GM19238 (cell line): ENCODE measurements around the gene ANGPT4.

Experiments used
- DNase-seq: peaks from one replicate; pipeline ENCODE4 v3.0.0; 2011; ENCODE audit warnings: low spot score; ENCODE audit not compliant: insufficient read length

ANGPT4 gene

DNA sequence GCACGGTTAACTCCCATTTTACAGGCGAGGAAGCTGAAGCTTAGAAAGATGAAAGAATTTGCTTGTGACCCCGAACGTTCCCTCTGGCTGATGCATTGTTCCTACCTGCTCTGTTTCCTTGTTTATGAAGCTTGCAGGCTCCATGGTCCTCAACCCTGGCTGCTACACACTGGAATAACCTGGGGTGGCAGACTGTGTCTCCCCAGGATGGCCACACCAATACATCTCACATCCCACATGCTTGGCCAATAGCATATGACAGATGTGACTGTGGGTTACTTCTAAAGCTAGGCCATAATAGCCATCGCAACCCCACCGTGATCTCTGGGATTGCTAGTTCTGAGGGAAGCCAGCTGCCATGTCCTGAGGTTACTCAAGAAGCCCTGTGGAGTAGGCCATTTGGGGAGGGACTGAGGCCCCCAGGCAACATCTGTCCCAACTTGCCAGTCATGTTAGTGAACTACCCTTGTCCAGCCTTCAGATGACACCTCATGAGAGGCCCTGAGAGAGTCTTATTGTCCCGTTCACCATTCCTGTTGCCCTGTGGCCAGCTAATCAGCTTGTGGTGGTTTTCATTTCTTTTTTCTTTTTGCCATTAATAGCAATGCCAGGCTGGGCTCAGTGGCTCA is 89.3 kb downstream of the ANGPT4 start:
- no peak for DNase-seq

DNA sequence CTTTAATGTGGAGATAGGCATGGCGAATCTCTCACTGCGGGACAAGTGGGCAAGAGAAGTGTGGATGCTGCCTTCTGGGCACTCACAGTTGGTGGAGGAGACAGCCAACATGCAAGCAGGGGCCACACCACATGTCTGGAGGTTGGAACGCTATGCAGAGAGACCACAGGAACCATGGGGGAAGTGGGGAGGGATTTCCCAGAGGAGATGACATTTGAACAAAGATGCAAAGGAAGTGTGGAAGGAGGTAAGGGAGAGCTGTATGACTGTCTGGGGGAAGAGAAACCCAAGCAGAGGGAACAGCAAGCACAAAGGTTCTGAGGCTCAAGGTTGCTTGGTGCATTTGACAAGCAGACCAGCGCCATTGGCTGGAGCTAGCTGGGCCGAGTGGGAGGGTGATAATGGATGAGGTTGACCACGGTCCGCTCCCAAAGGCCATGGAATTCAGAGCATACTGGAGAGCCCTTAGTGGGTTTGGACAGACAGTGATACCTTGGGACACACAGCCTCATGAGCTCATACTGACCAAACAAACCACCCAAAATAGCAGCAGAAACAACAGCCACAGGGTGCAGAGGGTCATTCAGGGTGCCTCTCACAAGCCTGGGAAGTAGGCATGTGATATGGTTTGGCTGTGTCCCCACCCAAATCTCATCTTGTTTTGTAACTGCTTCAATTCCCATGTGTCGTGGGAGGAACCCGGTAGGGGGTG is 90.3 kb downstream of the ANGPT4 start:
- no peak for DNase-seq

DNA sequence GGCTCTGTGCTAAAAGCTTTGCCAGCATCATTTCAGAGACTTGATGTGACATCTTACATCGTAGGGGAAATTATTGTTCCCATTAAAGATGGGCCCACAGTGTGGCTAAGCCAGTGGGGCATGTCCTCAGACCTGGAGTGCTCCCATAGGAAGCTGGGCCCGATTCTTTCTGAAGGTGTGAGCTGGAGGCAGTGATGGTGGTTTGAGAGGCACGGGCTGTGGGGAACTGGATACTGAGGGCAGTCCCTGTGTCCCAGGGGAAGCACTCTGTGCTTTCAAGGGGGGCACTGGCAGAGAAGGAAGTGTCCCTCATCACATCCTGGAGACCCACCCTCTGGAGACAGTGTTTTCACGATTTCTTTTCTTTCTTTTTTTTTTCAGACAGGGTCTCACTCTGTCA is 91.2 kb downstream of the ANGPT4 start:
- DNase-seq = no peak

DNA sequence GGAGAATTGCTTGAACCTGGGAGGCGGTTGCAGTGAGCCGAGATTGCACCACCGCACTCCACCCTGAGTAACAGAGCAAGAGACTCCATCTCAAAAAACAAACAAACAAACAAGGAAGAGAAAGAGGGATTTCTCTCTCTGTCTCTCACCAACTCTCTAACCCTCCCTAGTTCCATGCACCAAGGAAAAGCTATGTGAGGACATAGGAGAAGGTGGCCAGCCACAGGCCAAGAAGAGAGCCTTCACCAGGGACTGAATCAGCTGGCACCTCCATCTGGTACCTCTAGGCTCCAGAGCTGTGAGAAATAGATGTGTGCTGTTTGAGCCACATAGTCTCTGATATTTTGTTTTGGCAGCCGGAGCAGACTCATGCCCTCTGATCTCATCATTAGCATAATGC is 91.6 kb downstream of the ANGPT4 start:
- no peak for DNase-seq

DNA sequence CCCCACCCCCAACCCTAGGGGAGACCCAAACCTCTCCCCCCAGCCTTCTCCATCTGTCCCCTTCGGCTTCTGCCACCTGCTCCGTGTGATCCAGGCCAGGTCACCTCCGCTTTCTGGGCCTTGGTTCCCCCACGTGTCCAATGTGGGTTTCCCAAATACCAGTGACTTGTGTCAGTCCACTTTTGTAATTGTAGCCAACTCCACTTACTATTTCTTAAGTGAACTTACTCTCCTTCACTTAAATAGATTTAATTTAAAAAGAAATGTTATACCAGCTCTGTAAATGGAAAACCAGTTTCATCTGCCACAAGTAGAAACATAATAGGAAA is 92.6 kb downstream of the ANGPT4 start:
- no peak for DNase-seq

DNA sequence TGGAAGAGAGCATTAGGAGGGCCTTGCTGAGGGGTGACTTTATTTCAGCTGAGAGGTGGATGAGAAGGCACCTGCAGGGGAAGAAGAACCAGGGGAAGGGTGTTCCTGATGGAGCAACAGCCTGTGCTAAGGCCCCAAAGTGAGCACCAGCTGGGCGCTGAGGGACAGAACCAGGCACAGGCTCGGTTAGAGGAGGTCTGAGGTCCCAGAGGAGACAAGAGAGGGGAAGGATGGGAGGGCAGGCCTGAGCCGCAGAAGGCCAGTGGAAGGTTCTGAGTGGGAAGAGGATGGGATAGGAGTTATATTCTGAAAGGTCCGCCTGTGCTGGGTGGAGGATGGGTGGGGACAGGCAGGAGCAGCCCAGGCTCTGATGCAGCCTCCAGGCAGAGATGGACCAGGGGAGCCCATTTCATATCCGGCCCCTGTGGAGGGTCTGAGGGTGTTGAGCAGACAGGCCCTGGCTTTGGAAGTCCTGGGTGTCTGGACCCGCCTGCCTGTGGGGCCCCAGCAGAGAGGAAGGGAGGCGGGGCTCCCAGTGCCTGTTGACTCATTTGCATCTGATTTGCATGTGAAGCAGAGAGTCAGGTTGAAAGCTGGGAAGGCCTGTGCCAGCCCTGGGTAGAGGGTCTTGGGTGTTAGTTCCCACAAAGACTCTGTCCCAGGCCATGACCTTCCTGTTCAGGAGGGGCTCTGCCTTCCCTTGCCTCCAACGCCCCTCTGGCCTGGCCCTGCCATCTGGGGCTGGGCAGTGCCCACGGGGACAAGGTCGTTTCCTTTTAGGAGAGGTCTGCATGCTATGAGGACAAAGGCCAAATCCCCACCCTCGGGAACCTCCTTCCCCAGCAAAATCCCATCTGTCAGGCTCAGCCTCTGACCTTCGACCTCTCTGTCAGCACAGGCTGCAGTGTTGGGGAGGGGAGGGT is 93.2 kb downstream of the ANGPT4 start:
- no peak for DNase-seq

DNA sequence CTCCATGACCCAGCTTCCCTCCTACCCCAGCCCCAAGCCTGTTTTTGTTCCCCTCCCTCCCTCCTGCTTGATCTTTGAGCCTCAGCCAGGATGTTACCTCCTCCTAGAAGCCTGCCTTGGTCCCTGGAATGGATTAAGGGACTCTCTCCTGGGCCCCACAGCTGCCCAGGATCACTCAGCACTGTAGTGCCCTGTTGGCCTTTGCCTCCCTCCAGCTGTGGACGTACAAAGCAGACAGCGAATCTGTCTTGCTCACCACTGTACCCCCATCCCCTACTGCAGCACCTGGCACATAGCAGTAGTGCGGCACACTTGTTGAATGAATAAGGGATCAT is 94.4 kb downstream of the ANGPT4 start:
- no peak for DNase-seq

DNA sequence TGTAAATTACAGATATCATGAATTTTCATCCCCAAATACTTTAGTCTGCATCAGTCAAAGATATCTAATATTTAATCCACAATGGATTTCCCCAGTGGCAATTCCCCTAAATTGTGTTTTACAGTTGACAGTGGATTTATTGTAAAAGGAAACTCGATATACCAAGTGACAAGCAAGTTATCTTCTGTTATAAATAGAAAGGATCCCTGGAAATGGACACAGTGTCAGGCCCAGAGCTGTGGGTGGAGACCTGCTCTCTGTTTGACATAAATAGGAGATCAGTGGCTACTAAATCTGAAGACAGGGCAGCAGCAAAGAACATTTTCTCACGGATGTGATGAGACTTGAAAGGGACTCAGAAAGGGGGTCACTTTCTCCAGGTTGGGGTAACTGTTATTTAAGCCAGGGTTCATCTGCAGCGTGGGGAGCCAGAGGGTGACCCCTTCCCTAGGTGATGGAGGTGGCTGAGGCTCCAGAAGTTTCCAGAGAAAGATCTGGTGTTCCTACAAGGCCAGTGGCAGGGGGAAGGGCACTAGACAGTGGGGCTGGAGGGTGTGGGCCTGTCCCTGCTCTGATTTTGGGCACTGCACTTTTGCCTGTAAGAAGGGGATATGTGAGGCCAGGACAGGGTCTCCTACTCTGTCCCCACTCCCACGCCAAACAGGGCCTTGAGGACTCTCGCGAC is 94.9 kb downstream of the ANGPT4 start:
- DNase-seq = no peak

DNA sequence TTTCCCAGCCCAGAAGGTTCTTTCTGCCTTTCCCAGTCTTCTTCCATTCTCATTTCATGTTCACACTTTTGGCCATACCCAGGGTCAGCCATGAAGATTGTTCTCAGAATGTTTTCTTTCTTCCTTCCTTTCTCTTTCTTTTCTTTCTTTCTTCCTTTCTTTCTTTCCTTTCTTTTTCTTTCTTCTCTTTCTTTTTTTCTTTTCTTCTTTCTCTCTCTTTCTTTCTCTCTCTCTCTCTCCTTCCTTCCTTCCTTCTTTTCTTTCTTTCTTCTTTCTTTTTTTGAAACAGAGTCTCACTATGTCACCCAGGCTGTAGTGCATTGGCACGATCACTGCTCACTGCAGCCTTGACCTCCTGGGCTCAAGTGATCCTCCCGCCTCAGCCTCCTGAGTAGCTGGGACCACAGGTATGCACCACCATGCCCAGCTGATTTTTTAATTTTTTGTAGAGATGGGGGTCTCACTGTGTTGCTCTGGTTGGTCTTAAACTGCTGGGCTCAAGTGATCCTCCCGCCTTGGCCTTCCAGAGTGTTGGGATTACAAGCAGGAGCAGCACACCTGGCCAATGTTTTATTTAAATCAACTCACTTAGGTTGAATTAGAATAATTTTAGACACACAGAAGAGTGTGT is 95.7 kb downstream of the ANGPT4 start:
- DNase-seq = no peak
